K562 (cell line): ENCODE results near the gene MON2. TPM values are rescaled to one million over a fixed set of nuclear protein-coding genes. Genes with fewer than 3 reads are reported as not detected.

Source experiments
- ATAC-seq: fragments of 200-7000 bp; cut with Tn5 transposase; 3 replicates; pipeline ENCODE4 v1.9.1; 2020; ENCODE audit warnings: moderate library complexity
- BruUV-seq: library from RNA; stranded (reverse); fragments of 400-500 nt; replicated peaks from 2 replicates; lab custom pipeline; 2021; lab: Mats Ljungman, UMichigan
- CTCF ChIA-PET: fragments of 300-600 bp; formaldehyde crosslinking; extraction: SDS; loops from one replicate; lab custom pipeline; 2021; ENCODE audit warnings: low intra/inter-chr PET ratio; lab: Yijun Ruan, JAX
- POLR2A ChIA-PET: fragments of 300-600, 350-650 bp; sonication (Branson Sonifier 250); formaldehyde crosslinking; extraction: SDS; loops from one replicate; lab custom pipeline; 2021; ENCODE audit warnings: antibody characterized with exemption, inconsistent platforms; lab: Yijun Ruan, JAX
- DNase-seq, 4 experiments: peaks; one replicate each; pipeline versions ENCODE4 v3.0.0 to v3.0.0-alpha.2; 2011 to 2018; ENCODE audit warnings: low spot score in 3 of 4, mixed read lengths in 3 of 4; ENCODE audit errors: extremely low read depth in 1 of 4
- FAIRE-seq: peaks from 2 replicates; lab custom pipeline; 2011; peaks lifted over from hg19 to GRCh38; lab: Jason Lieb, UNC
- H2AFZ ChIP-seq: 2 replicates; pipeline ENCODE4 v1.6.0; 2011; ENCODE audit warnings: low read depth, low read length, control low read depth, inconsistent platforms
- H3K27ac ChIP-seq: fragments of 200-600 bp; 3 replicates; pipeline ENCODE4 v1.8.0; 2011; ENCODE audit warnings: low read depth, mild to moderate bottlenecking, control low read depth, inconsistent platforms, low read length, moderate library complexity, mixed read lengths; ENCODE audit errors: extremely low read depth
- H3K27me3 ChIP-seq, 2 experiments: fragments of 300-600 bp in 1 of 2; 2 replicates in 1 of 2; 3 replicates in 1 of 2; pipeline versions ENCODE4 v1.6.0 to v1.8.0; 2011; ENCODE audit warnings: inconsistent platforms in 2 of 2, low read length in 2 of 2, mild to moderate bottlenecking in 1 of 2, mixed read lengths in 1 of 2, moderate library complexity in 1 of 2; ENCODE audit not compliant: control insufficient read depth in 2 of 2, insufficient read depth in 2 of 2
- H3K36me3 ChIP-seq: fragments of 300-600 bp; 3 replicates; pipeline ENCODE4 v1.8.0; 2011; ENCODE audit warnings: mild to moderate bottlenecking, low read length, inconsistent platforms; ENCODE audit not compliant: control insufficient read depth, insufficient read depth
- H3K4me1 ChIP-seq, 2 experiments: fragments of 200-600 bp in 1 of 2; replicated peaks in 1 of 2; 2 replicates in 1 of 2; 3 replicates in 1 of 2; pipeline versions ENCODE4 v1.5.1 to v1.8.0; 2011; ENCODE audit warnings: inconsistent platforms in 2 of 2, low read length in 2 of 2, mild to moderate bottlenecking in 1 of 2, mixed read lengths in 1 of 2, moderate library complexity in 1 of 2; ENCODE audit not compliant: control insufficient read depth in 2 of 2, insufficient read depth in 2 of 2
- H3K4me2 ChIP-seq: 2 replicates; pipeline ENCODE4 v1.6.1; 2011; ENCODE audit warnings: low read length, control low read depth, inconsistent platforms, mixed read lengths; ENCODE audit not compliant: insufficient read depth
- H3K4me3 ChIP-seq: fragments of 200-600 bp; sonication (generic), shearing (Covaris generic); 2 replicates; pipeline ENCODE4 v1.5.1; 2016; ENCODE audit warnings: control low read depth, inconsistent platforms
- H3K79me2 ChIP-seq: fragments of 200-600 bp; 3 replicates; pipeline ENCODE4 v1.8.0; 2011; ENCODE audit warnings: low read length, inconsistent platforms; ENCODE audit not compliant: control insufficient read depth, insufficient read depth
- H3K9ac ChIP-seq, 2 experiments: 2 replicates each; pipeline versions ENCODE4 v1.6.0 to v1.6.1; 2011; ENCODE audit warnings: low read depth in 2 of 2, low read length in 2 of 2, control low read depth in 1 of 2, inconsistent platforms in 1 of 2, mild to moderate bottlenecking in 1 of 2, mixed read lengths in 1 of 2; ENCODE audit not compliant: insufficient read depth in 1 of 2
- H3K9me1 ChIP-seq: one replicate; pipeline ENCODE4 v1.6.0; 2011; ENCODE audit warnings: inconsistent platforms, mild to moderate bottlenecking, low read length, moderate library complexity; ENCODE audit not compliant: control insufficient read depth, insufficient read depth
- H3K9me3 ChIP-seq: replicated peaks from 2 replicates; pipeline ENCODE4 v1.5.1; 2011; ENCODE audit warnings: low read depth, low read length, inconsistent platforms; ENCODE audit not compliant: control insufficient read depth, insufficient read depth
- H4K20me1 ChIP-seq: replicated peaks from 2 replicates; pipeline ENCODE4 v1.6.1; 2011; ENCODE audit warnings: low read length, inconsistent platforms, mixed read lengths; ENCODE audit not compliant: control insufficient read depth, insufficient read depth
- ATF3 ChIP-seq, 2 experiments: fragments of 450-650 bp in 1 of 2; sonication (generic) in 1 of 2; formaldehyde crosslinking in 1 of 2; IDR thresholded peaks in 1 of 2; conservative IDR thresholded peaks in 1 of 2; 2 replicates each; pipeline versions ENCODE4 v1.6.1 to v1.8.1; 2016 to 2023; ENCODE audit warnings: mild to moderate bottlenecking in 2 of 2, moderate library complexity in 2 of 2, inconsistent platforms in 1 of 2, missing genetic modification reagents in 1 of 2
- BMI1 ChIP-seq: fragments of 150-350 bp; IDR thresholded peaks from 2 replicates; pipeline ENCODE4 v1.6.1; 2014; ENCODE audit warnings: low read length
- CHCHD3 ChIP-seq: fragments of 250-450 bp; sonication (Bioruptor Pico); IDR thresholded peaks from 2 replicates; pipeline ENCODE4 v2.1.2; 2022; ENCODE audit warnings: mild to moderate bottlenecking
- FOXA3 ChIP-seq, 2 experiments: fragments of 450-650 bp in 1 of 2; sonication (generic) in 1 of 2; formaldehyde crosslinking; IDR thresholded peaks in 1 of 2; conservative IDR thresholded peaks in 1 of 2; 2 replicates each; pipeline versions ENCODE4 v1.4.0 to v1.8.0; 2020 to 2022; ENCODE audit warnings: mild to moderate bottlenecking in 2 of 2, missing genetic modification reagents in 1 of 2
- FUS ChIP-seq: fragments of 200-400 bp; formaldehyde crosslinking; optimal IDR thresholded peaks from 2 replicates; pipeline ENCODE3; 2017; ENCODE audit warnings: low read depth, low read length
- ID3 ChIP-seq, 2 experiments: fragments of 250-450 bp in 1 of 2; fragments of 450-650 bp in 1 of 2; sonication (Bioruptor Pico) in 1 of 2; IDR thresholded peaks; 2 replicates each; pipeline versions ENCODE4 v1.6.1 to v1.8.0; 2016 to 2021; ENCODE audit warnings: mild to moderate bottlenecking in 2 of 2, moderate library complexity in 2 of 2, missing compliant biosample characterization in 1 of 2, missing genetic modification characterization in 1 of 2
- MCM3 ChIP-seq: fragments of 450-650 bp; IDR thresholded peaks from 2 replicates; pipeline ENCODE4 v1.6.1; 2016
- MCM5 ChIP-seq: fragments of 450-650 bp; IDR thresholded peaks from 2 replicates; pipeline ENCODE4 v1.6.1; 2016; ENCODE audit warnings: low read depth
- NCOA1 ChIP-seq: fragments of 450-650 bp; IDR thresholded peaks from 2 replicates; pipeline ENCODE4 v1.6.1; 2016; ENCODE audit warnings: low read depth
- RBM34 ChIP-seq: fragments of 200-400 bp; formaldehyde crosslinking; IDR thresholded peaks from 2 replicates; pipeline ENCODE4 v1.6.1; 2018; ENCODE audit warnings: low read length, borderline replicate concordance; ENCODE audit not compliant: insufficient read depth
- SIN3A ChIP-seq, 2 experiments: fragments of 150-350 bp in 1 of 2; IDR thresholded peaks; 2 replicates each; pipeline ENCODE4 v1.6.1; 2011 to 2016; ENCODE audit warnings: borderline replicate concordance in 2 of 2, low read depth in 2 of 2, low read length in 2 of 2, mild to moderate bottlenecking in 2 of 2, moderate library complexity in 2 of 2; ENCODE audit not compliant: control insufficient read depth in 1 of 2
- SNRNP70 ChIP-seq: fragments of 200-400 bp; formaldehyde crosslinking; optimal IDR thresholded peaks from 2 replicates; pipeline ENCODE3; 2017; ENCODE audit warnings: low read depth, low read length
- ZKSCAN1 ChIP-seq: fragments of 150-350 bp; IDR thresholded peaks from 2 replicates; pipeline ENCODE4 v1.6.1; 2016; ENCODE audit warnings: low read depth, low read length
- WGBS: fragments of 100-300 bp; shearing (Covaris generic); methylation state at CpG from one replicate; pipeline ENCODE4 v1.1.6; 2016; ENCODE audit warnings: low coverage, mixed read lengths; ENCODE audit not compliant: insufficient coverage; ENCODE audit errors: missing lambda C conversion rate; 5-methylcytosine and 5-hydroxymethylcytosine counted together
- in situ Hi-C: fragments of 300-500 bp; cut with MboI; formaldehyde crosslinking; loops from 4 replicates; pipeline ENCODE4 v1.15.0; 2018; ENCODE audit warnings: inconsistent platforms, mixed read lengths
- intact Hi-C: fragments of 100-400 bp; cut with micrococcal nuclease; formaldehyde crosslinking; loops from 2 replicates; pipeline ENCODE4 v1.14.2; 2022
- polyA plus RNA-seq, 8 experiments: library from polyadenylated mRNA; depleted of rRNA in 4 of 8; stranded (reverse) in 5 of 8; unstranded in 3 of 8; fragments of >200 nt; fragmentation: Nextera tagmentation in 2 of 8; fragmentation: Illumina TruSeq in 1 of 8; extraction: Ambion mirVana in 2 of 8; extraction: Trizol in 1 of 8; gene quantifications; 2 replicates each; pipeline versions ENCODE4 v1.2.1 to v1.2.3, GENCODE V29; 2011 to 2014; ENCODE audit warnings: inconsistent platforms in 1 of 8, missing spikeins in 1 of 8
- total RNA-seq, 7 experiments: library from RNA; depleted of rRNA in 6 of 7; stranded (reverse); fragments of >200 nt in 6 of 7; fragmentation: Illumina TruSeq in 2 of 7; extraction: Trizol in 2 of 7; gene quantifications; 2 replicates each; pipeline versions ENCODE4 v1.2.1 to v1.2.3, GENCODE V29; 2011 to 2021; ENCODE audit warnings: low replicate concordance in 1 of 7
- TF ChIP-seq, protein P1 (sequence below), 3 experiments: fragments of 200-800 bp in 1 of 3; fragments of 250-450 bp in 1 of 3; fragments of 450-650 bp in 1 of 3; sonication (Bioruptor Pico) in 1 of 3; sonication (Bioruptor generic) in 1 of 3; formaldehyde crosslinking in 1 of 3; IDR thresholded peaks; 2 replicates each; pipeline versions ENCODE4 v1.6.1 to v1.8.0; 2016 to 2022; ENCODE audit warnings: mild to moderate bottlenecking in 2 of 3, missing genetic modification characterization in 2 of 3, missing compliant biosample characterization in 1 of 3, moderate library complexity in 1 of 3

Gene MON2
- total and polyA plus RNA-seq, 9 of the 15 experiments (the other 6 are each of a cell fraction or from before 2014, with no cell fraction given): 3.6 to 31.6 (median 16.8) TPM

GRCh38 chr12:62586850-62587249 lies 120.2 kb downstream of the MON2 start (continued):
- TF ChIP-seq MCM3: no peak
- no peak for TF ChIP-seq ZKSCAN1
- no peak for TF ChIP-seq ATF3 (IDR thresholded peaks at IDR 0.05)
- TF ChIP-seq ATF3 (CRISPR knock-in tag; conservative IDR thresholded peaks at IDR 0.05): no peak
- TF ChIP-seq SNRNP70: no peak

- intact Hi-C loops (no loop called here), in situ Hi-C loops (no loop called here)
- DNase-seq (no peak), ATAC-seq (no peak), FAIRE-seq (no peak)
- H3K27me3 ChIP-seq: no peaks in the 10 kb centered on the region
- no peak overlapping the region for H3K27ac ChIP-seq
- no peaks in the 10 kb centered on the region for H4K20me1 ChIP-seq
- H3K4me3 ChIP-seq: no peak overlapping the region
- no peak overlapping the region for H3K9ac ChIP-seq
- H3K4me2 ChIP-seq: no peak overlapping the region
- H3K79me2 ChIP-seq: no peaks in the 10 kb centered on the region
- 91% methylated on average over 1 of the region's 1 CpG for WGBS
- ChIA-PET POLR2A (no interaction called here), CTCF (interaction anchor here (0.6 to 0.7 kb wide), 2 partner anchors 210 to 484 kb away, joined by 3 to 4 read pairs; no protein-coding TSS in a partner anchor)
- no TSS peak for BruUV-seq
- H3K9me1 ChIP-seq: no peaks in the 10 kb centered on the region
- H3K36me3 ChIP-seq: peaks cover 12% of the 10 kb centered on the region; the same call in 2 of the 3 replicates
- H3K9me3 ChIP-seq: no peaks in the 10 kb centered on the region
- no peaks in the 10 kb centered on the region for H3K4me1 ChIP-seq
- H2AFZ ChIP-seq: no peak overlapping the region
- TF ChIP-seq FOXA3 (CRISPR knock-in tag; conservative IDR thresholded peaks at IDR 0.05 in 1 of 2, IDR thresholded peaks at IDR 0.05 in 1 of 2) (no peak), NCOA1 (no peak), CHCHD3 (CRISPR knock-in tag) (no peak), BMI1 (no peak), ID3 (CRISPR knock-in tag; IDR thresholded peaks at IDR 0.05) (no peak), ID3 (tag; IDR thresholded peaks at IDR 0.05) (no peak), RBM34 (no peak), MCM5 (no peak), ATF3 (IDR thresholded peaks at IDR 0.05) (no peak), ATF3 (CRISPR knock-in tag; conservative IDR thresholded peaks at IDR 0.05) (no peak), FUS (no peak), SIN3A (IDR thresholded peaks at IDR 0.05; ENCODE audit: borderline replicate concordance in 2 of 2, control insufficient read depth in 1 of 2, low read depth in 2 of 2, low read length in 2 of 2) (no peak)
- TF ChIP-seq, protein P1, sequence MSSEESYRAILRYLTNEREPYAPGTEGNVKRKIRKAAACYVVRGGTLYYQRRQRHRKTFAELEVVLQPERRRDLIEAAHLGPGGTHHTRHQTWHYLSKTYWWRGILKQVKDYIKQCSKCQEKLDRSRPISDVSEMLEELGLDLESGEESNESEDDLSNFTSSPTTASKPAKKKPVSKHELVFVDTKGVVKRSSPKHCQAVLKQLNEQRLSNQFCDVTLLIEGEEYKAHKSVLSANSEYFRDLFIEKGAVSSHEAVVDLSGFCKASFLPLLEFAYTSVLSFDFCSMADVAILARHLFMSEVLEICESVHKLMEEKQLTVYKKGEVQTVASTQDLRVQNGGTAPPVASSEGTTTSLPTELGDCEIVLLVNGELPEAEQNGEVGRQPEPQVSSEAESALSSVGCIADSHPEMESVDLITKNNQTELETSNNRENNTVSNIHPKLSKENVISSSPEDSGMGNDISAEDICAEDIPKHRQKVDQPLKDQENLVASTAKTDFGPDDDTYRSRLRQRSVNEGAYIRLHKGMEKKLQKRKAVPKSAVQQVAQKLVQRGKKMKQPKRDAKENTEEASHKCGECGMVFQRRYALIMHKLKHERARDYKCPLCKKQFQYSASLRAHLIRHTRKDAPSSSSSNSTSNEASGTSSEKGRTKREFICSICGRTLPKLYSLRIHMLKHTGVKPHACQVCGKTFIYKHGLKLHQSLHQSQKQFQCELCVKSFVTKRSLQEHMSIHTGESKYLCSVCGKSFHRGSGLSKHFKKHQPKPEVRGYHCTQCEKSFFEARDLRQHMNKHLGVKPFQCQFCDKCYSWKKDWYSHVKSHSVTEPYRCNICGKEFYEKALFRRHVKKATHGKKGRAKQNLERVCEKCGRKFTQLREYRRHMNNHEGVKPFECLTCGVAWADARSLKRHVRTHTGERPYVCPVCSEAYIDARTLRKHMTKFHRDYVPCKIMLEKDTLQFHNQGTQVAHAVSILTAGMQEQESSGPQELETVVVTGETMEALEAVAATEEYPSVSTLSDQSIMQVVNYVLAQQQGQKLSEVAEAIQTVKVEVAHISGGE (CRISPR knock-in tag; IDR thresholded peaks at IDR 0.05): no peak
These were observed 122.3 kb downstream of the MON2 start for GRCh38 chr12:62588916-62589315.
